Measurements from ENCODE around the gene E2F8. TPM values are rescaled to one million over a fixed set of nuclear protein-coding genes. Genes with fewer than 3 reads are reported as not detected.
A peak's percentile ranks its signal among the peaks of the same experiment; 100 is the strongest.

E2F8 gene
- total RNA-seq, 1 donor from 2014 or later: 0.65 TPM

GRCh38 chr11:19220903-19221724 is 19.6 kb downstream of the E2F8 start:
- no peak for DNase-seq (ENCODE audit: low read depth)

GRCh38 chr11:19218786-19219460 is 21.8 kb downstream of the E2F8 start:
- no peak for DNase-seq (ENCODE audit: low read depth)

- DNase-seq (ENCODE audit: low read depth): no peak
Observed at GRCh38 chr11:19218216-19218615, 22.5 kb downstream of the E2F8 start.

- DNase-seq (ENCODE audit: low read depth): no peak
Observed at GRCh38 chr11:19216709-19217374, 23.9 kb downstream of the E2F8 start.

- no peak for DNase-seq (ENCODE audit: low read depth)
Observed at GRCh38 chr11:19216021-19216420, 24.7 kb downstream of the E2F8 start.

GRCh38 chr11:19209617-19210370 is 31.0 kb downstream of the E2F8 start:
- DNase-seq (ENCODE audit: low read depth): no peak

GRCh38 chr11:19208959-19209546 is 31.7 kb downstream of the E2F8 start:
- DNase-seq (ENCODE audit: low read depth): no peak

- no peak for DNase-seq (ENCODE audit: low read depth)
Observed at GRCh38 chr11:19208181-19208580, 32.6 kb downstream of the E2F8 start.

GRCh38 chr11:19204836-19205235 is 35.9 kb downstream of the E2F8 start:
- no peak for DNase-seq (ENCODE audit: low read depth)

- DNase-seq (ENCODE audit: low read depth): no peak
Observed at GRCh38 chr11:19201737-19202605, 38.8 kb downstream of the E2F8 start, which contains the start of gene CSRP3. Gene CSRP3, minus strand, starts transcription at chr11:19201983. Its CDS starts 9,535 bp downstream, at chr11:19192448.

- DNase-seq (ENCODE audit: low read depth): peak; percentile 89
Observed at GRCh38 chr11:19200410-19201201, 40.1 kb downstream of the E2F8 start.

- peak; percentile 43 for DNase-seq (ENCODE audit: low read depth)
Observed at GRCh38 chr11:19199771-19200170, 41.0 kb downstream of the E2F8 start.

- DNase-seq (ENCODE audit: low read depth): no peak
Observed at GRCh38 chr11:19199048-19199447, 41.7 kb downstream of the E2F8 start.

GRCh38 chr11:19196432-19196831 is 44.3 kb downstream of the E2F8 start:
- DNase-seq (ENCODE audit: low read depth): no peak

- DNase-seq (ENCODE audit: low read depth): no peak
Observed at GRCh38 chr11:19194620-19195308, 46.0 kb downstream of the E2F8 start.

- peak; percentile 58 for DNase-seq (ENCODE audit: low read depth)
Observed at GRCh38 chr11:19193916-19194315, 46.8 kb downstream of the E2F8 start.

- no peak for DNase-seq (ENCODE audit: low read depth)
Observed at GRCh38 chr11:19191530-19192169, 49.1 kb downstream of the E2F8 start.

- DNase-seq (ENCODE audit: low read depth): no peak
Observed at GRCh38 chr11:19187833-19188258, 52.9 kb downstream of the E2F8 start.
